ENCODE measurements around the gene DGKA. TPM values are rescaled to one million over a fixed set of nuclear protein-coding genes. Genes with fewer than 3 reads are reported as not detected.
"Not testable (repeated sequence)": the region's sequence is repeated elsewhere in the genome, so short reads cannot be mapped to it uniquely, and the experiment has no call there.

Gene DGKA
- total RNA-seq, 2 donors from 2014 or later, result 7.3 to 22.8 TPM

DNA sequence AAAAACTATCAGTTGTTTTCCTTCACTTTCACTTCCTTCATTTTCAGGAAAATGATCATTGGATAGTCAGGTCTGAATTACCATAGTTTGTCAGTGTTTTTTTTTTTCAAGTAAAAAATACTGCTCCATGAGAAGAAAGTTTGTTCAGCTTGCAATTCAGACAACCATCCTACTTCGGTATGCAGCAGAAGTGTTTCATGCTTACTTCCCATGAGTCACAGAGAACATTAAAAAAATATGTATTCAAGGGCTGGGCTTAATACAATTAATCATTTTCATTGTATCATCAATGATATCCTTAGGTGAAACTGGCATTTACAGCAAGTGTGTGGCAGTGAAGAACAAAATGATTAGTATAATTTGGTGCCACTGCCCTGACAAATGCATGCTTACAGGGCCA is 24.9 kb upstream of the DGKA start:
- H3K27me3 ChIP-seq, result no peaks in the 10 kb centered on the region
- peaks cover 0 to 7% of the 10 kb centered on the region in 2 donors for H3K4me1 ChIP-seq
- no peak for DNase-seq (ENCODE audit: low spot score)
- H3K9me3 ChIP-seq, result no peaks in the 10 kb centered on the region
- H3K27ac ChIP-seq, result no peak overlapping the region
- peaks cover 8% of the 10 kb centered on the region for H3K36me3 ChIP-seq
- TF ChIP-seq, protein P1, sequence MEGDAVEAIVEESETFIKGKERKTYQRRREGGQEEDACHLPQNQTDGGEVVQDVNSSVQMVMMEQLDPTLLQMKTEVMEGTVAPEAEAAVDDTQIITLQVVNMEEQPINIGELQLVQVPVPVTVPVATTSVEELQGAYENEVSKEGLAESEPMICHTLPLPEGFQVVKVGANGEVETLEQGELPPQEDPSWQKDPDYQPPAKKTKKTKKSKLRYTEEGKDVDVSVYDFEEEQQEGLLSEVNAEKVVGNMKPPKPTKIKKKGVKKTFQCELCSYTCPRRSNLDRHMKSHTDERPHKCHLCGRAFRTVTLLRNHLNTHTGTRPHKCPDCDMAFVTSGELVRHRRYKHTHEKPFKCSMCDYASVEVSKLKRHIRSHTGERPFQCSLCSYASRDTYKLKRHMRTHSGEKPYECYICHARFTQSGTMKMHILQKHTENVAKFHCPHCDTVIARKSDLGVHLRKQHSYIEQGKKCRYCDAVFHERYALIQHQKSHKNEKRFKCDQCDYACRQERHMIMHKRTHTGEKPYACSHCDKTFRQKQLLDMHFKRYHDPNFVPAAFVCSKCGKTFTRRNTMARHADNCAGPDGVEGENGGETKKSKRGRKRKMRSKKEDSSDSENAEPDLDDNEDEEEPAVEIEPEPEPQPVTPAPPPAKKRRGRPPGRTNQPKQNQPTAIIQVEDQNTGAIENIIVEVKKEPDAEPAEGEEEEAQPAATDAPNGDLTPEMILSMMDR (IDR thresholded peaks at IDR 0.05), result no peak
- no peak overlapping the region for H3K4me3 ChIP-seq

DNA sequence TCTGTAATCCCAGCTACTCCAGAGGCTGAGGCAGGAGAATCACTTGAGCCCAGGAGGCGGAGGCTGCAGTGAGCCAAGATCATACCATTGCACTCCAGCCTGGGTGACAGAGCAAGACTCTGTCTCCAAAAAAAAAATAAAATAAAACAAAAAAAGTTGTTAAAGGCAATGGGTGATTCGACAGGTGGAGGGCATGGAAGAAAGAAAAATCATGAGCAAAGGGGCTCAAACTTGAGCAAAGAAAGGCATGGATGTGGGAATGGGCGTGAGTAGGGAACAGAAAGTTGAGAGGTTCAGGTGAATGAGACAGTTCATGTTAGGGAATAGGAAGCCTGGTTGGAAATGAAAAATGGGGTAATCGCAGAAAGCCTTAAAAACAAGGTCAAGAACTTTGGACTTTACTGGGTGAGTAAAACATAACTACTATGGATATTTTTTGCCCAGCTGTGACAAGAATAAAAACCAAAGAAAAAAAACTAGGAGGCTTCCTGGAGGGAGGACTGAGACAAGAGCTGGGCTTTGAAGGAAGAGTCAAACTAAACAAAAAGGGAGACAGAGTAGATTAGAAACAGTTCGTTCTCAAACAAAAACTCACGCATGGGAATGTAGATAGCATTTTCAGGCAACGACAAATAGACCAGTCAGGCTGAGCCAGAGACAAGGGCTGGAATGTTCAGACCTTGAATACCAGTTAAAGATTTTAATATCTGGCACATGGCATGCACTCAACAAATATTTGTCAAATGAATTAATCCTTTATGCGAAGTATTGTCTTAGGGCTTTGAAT is 22.0 kb upstream of the DGKA start:
- TF ChIP-seq, protein P1 (IDR thresholded peaks at IDR 0.05), result no peak
- H3K27me3 ChIP-seq, result no peaks in the 10 kb centered on the region
- no peak overlapping the region for H3K4me3 ChIP-seq
- no peak for DNase-seq (ENCODE audit: low spot score)
- peaks cover 1% of the 10 kb centered on the region for H3K36me3 ChIP-seq
- no peak overlapping the region for H3K27ac ChIP-seq
- no peaks in the 10 kb centered on the region for H3K9me3 ChIP-seq
- peaks cover 0 to 12% of the 10 kb centered on the region in 2 donors for H3K4me1 ChIP-seq

DNA sequence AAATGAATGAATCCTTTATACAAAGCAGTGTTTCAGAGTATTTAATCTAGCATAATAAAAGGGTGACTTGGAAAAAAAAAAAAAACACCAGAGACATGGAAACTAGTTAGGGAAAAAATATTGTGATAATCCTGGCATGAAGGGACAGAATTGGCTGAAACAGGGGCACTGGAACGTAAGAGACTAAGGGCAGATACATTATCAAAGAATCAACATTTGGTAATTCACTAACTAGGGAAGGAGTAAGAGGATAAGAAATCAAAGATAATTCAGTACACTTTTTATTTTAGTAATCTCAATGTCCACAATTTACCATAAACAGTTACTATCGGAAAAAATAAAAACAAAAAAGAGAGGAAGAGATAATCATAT is 21.5 kb upstream of the DGKA start:
- no peaks in the 10 kb centered on the region for H3K27me3 ChIP-seq
- H3K4me3 ChIP-seq, result no peak overlapping the region
- DNase-seq (ENCODE audit: low spot score), result no peak
- no peak overlapping the region for H3K27ac ChIP-seq
- peaks cover 4% of the 10 kb centered on the region for H3K36me3 ChIP-seq
- no peaks in the 10 kb centered on the region for H3K9me3 ChIP-seq
- peaks cover 0 to 12% of the 10 kb centered on the region in 2 donors for H3K4me1 ChIP-seq
- TF ChIP-seq, protein P1 (IDR thresholded peaks at IDR 0.05), result no peak

DNA sequence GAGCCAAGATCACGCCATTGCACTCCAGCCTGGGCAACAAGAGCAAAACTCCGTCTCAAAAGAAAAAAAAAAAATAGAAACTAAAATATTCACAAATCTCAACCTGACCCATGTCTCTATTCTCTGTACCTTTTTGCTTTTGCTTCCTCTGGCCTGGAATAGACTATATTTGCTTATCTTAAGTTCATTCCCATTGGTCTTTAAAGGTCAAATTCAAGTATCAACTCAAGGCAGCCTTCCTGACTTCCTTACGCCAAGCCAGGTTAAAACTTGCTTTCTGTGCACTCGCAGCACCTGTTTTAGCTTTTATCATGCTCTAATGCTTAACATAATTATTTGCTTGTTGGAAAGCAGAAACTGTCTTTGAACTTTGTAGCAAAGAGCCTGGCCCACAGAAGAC is 18.1 kb upstream of the DGKA start:
- H3K4me1 ChIP-seq, result peaks cover 0 to 12% of the 10 kb centered on the region in 2 donors
- no peak overlapping the region for H3K27ac ChIP-seq
- H3K9me3 ChIP-seq, result no peaks in the 10 kb centered on the region
- DNase-seq (ENCODE audit: low spot score), result no peak
- H3K4me3 ChIP-seq, result no peak overlapping the region
- H3K36me3 ChIP-seq, result peaks cover 4% of the 10 kb centered on the region
- TF ChIP-seq, protein P1 (IDR thresholded peaks at IDR 0.05), result no peak
- H3K27me3 ChIP-seq, result no peaks in the 10 kb centered on the region

DNA sequence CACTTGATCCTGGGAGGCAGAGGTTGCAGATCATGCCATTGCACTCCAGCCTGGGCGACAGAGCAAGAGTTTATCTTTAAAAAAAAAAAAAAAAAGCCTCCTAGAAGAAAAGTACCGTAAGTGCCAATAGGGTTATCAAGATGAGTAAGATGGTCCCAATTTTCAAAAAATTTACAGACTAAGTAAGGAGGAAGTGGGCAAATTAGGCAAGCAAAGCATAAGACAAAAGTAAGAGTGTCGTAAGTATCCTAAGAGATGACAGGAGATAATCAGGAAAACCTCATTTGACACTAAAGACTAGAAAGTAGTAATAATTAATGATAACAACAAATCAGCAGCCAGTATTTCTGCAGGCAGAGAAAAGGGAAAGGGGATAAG is 15.5 kb upstream of the DGKA start:
- no peak for DNase-seq (ENCODE audit: low spot score)
- TF ChIP-seq, protein P1 (IDR thresholded peaks at IDR 0.05), result no peak
- H3K4me1 ChIP-seq, result peaks cover 0 to 5% of the 10 kb centered on the region in 2 donors
- no peak overlapping the region for H3K4me3 ChIP-seq
- H3K9me3 ChIP-seq, result no peaks in the 10 kb centered on the region
- H3K27ac ChIP-seq, result no peak overlapping the region
- peaks cover 4% of the 10 kb centered on the region for H3K36me3 ChIP-seq
- H3K27me3 ChIP-seq, result no peaks in the 10 kb centered on the region

DNA sequence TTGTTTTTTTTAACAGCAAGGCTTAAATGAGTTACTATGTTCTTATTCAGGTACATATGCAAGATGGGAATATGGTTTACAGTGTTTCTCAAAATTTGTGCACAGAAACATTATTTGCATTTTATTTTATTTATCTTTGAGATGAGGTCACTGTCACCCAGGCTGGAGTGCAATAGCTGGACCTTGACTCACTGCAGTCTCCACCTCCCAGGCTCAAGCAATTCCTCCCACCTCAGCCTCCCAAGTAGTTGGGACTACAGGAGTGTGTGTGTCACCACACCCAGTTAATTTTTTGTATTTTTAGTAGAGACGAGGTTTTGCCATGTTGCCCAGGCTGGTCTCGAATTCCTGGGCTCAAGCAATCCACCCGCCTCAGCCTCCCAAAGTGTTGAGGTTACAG is 11.9 kb upstream of the DGKA start:
- not testable (repeated sequence) for DNase-seq (ENCODE audit: low spot score); H3K27me3 ChIP-seq; H3K9me3 ChIP-seq; H3K4me3 ChIP-seq; H3K27ac ChIP-seq; H3K4me1 ChIP-seq; H3K36me3 ChIP-seq
